HUES64 (cell line): ENCODE data around the gene RAB40C.
A peak's percentile ranks its signal among the peaks of the same experiment; 100 is the strongest.

Experiments
- H3K27ac ChIP-seq: 2 replicates; pipeline ENCODE4 v1.7.0; 2013; ENCODE audit warnings: low read depth, low read length, inconsistent platforms
- H3K27me3 ChIP-seq: 2 replicates; pipeline ENCODE4 v1.6.1; 2013; ENCODE audit warnings: mild to moderate bottlenecking, low read length; ENCODE audit not compliant: insufficient read depth
- H3K36me3 ChIP-seq: 2 replicates; pipeline ENCODE4 v1.6.1; 2013; ENCODE audit warnings: mild to moderate bottlenecking, low read length; ENCODE audit not compliant: insufficient read depth
- H3K4me1 ChIP-seq: 2 replicates; pipeline ENCODE4 v1.6.1; 2013; ENCODE audit warnings: mild to moderate bottlenecking, low read length, moderate library complexity; ENCODE audit not compliant: insufficient read depth
- H3K4me3 ChIP-seq: 2 replicates; pipeline ENCODE4 v1.5.1; 2013; ENCODE audit warnings: mild to moderate bottlenecking, low read length, moderate library complexity
- H3K9ac ChIP-seq: 2 replicates; pipeline ENCODE4 v1.6.1; 2013; ENCODE audit warnings: mild to moderate bottlenecking, low read depth, low read length
- H3K9me3 ChIP-seq: 2 replicates; pipeline ENCODE4 v1.6.1; 2013; ENCODE audit warnings: low read depth, low read length; ENCODE audit not compliant: insufficient read depth
- WGBS: fragments of 150-250, 120-280 bp; methylation state at CpG from one replicate; pipeline ENCODE4 v1.1.7; 2013; ENCODE audit warnings: missing lambda C conversion rate; 5-methylcytosine and 5-hydroxymethylcytosine counted together

The RAB40C gene

GRCh38 chr16:625117-625976 lies 35.5 kb downstream of the RAB40C start:
- Histone ChIP-seq H3K9me3 (no peaks in the 10 kb centered on the region), H3K36me3 (peaks cover 8% of the 10 kb centered on the region; the same call in 1 of the 2 replicates), H3K9ac (no peak overlapping the region), H3K27ac (no peak overlapping the region), H3K4me3 (no peak overlapping the region), H3K4me1 (peaks cover 13% of the 10 kb centered on the region), H3K27me3 (no peaks in the 10 kb centered on the region)
- WGBS, result 94% methylated on average over 37 of the region's 37 CpGs

- no peak overlapping the region for H3K9ac ChIP-seq
- H3K4me1 ChIP-seq, result peaks cover 15% of the 10 kb centered on the region
- no peak overlapping the region for H3K27ac ChIP-seq
- H3K36me3 ChIP-seq, result peaks cover 8% of the 10 kb centered on the region; the same call in 1 of the 2 replicates
- 95% methylated on average over 35 of the region's 35 CpGs for WGBS
- no peaks in the 10 kb centered on the region for H3K27me3 ChIP-seq
- H3K4me3 ChIP-seq, result no peak overlapping the region
- H3K9me3 ChIP-seq, result no peaks in the 10 kb centered on the region
Measured at GRCh38 chr16:625977-626765, 36.3 kb downstream of the RAB40C start.

GRCh38 chr16:626787-627453 lies 37.1 kb downstream of the RAB40C start:
- Histone ChIP-seq H3K27ac (no peak overlapping the region), H3K27me3 (no peaks in the 10 kb centered on the region), H3K36me3 (peaks cover 8% of the 10 kb centered on the region; the same call in 1 of the 2 replicates), H3K9ac (no peak overlapping the region), H3K4me3 (no peak overlapping the region), H3K4me1 (peaks cover 15% of the 10 kb centered on the region), H3K9me3 (no peaks in the 10 kb centered on the region)
- 88% methylated on average over 29 of the region's 29 CpGs for WGBS

- H3K4me3 ChIP-seq, result no peak overlapping the region
- H3K4me1 ChIP-seq, result peaks cover 15% of the 10 kb centered on the region
- H3K9me3 ChIP-seq, result no peaks in the 10 kb centered on the region
- no peak overlapping the region for H3K9ac ChIP-seq
- 89% methylated on average over 50 of the region's 50 CpGs for WGBS
- peaks cover 8% of the 10 kb centered on the region; the same call in 1 of the 2 replicates for H3K36me3 ChIP-seq
- no peaks in the 10 kb centered on the region for H3K27me3 ChIP-seq
- H3K27ac ChIP-seq, result no peak overlapping the region
Measured at GRCh38 chr16:627454-628239, 37.8 kb downstream of the RAB40C start.

- Histone ChIP-seq H3K27ac (no peak overlapping the region), H3K4me3 (no peak overlapping the region), H3K4me1 (peaks cover 15% of the 10 kb centered on the region), H3K36me3 (peaks cover 8% of the 10 kb centered on the region; the same call in 1 of the 2 replicates), H3K9ac (no peak overlapping the region), H3K27me3 (no peaks in the 10 kb centered on the region), H3K9me3 (no peaks in the 10 kb centered on the region)
- 92% methylated on average over 33 of the region's 33 CpGs for WGBS
Measured at GRCh38 chr16:628321-629061, 38.6 kb downstream of the RAB40C start.

GRCh38 chr16:629185-629832 lies 39.4 kb downstream of the RAB40C start:
- 71% methylated on average over 29 of the region's 29 CpGs for WGBS

GRCh38 chr16:629833-630248 lies 40.0 kb downstream of the RAB40C start:
- Histone ChIP-seq H3K9me3 (no peaks in the 10 kb centered on the region), H3K27ac (peak overlapping the region; percentile 86), H3K4me3 (peak overlapping the region; percentile 59; the same call in 1 of the 2 replicates), H3K27me3 (no peaks in the 10 kb centered on the region), H3K9ac (peak overlapping the region; percentile 63), H3K4me1 (peaks cover 15% of the 10 kb centered on the region), H3K36me3 (peaks cover 18% of the 10 kb centered on the region)
- WGBS, result 40% methylated on average over 11 of the region's 11 CpGs

More at GRCh38 chr16:629185-629832, 39.4 kb downstream of the RAB40C start:
- Histone ChIP-seq H3K9me3 (no peaks in the 10 kb centered on the region), H3K4me1 (peaks cover 15% of the 10 kb centered on the region), H3K4me3 (no peak overlapping the region), H3K36me3 (peaks cover 16% of the 10 kb centered on the region), H3K9ac (peak overlapping the region; percentile 33), H3K27me3 (no peaks in the 10 kb centered on the region), H3K27ac (peak overlapping the region; percentile 86)

- peaks cover 18% of the 10 kb centered on the region for H3K36me3 ChIP-seq
- H3K27me3 ChIP-seq, result no peaks in the 10 kb centered on the region
- peaks cover 15% of the 10 kb centered on the region for H3K4me1 ChIP-seq
- no peaks in the 10 kb centered on the region for H3K9me3 ChIP-seq
- H3K4me3 ChIP-seq, result peak overlapping the region; percentile 59; the same call in 1 of the 2 replicates
- peak overlapping the region; percentile 86 for H3K27ac ChIP-seq
- WGBS, result 32% methylated on average over 27 of the region's 29 CpGs
- H3K9ac ChIP-seq, result peak overlapping the region; percentile 63
Measured at GRCh38 chr16:630249-630814, 40.5 kb downstream of the RAB40C start.

GRCh38 chr16:630815-631405 lies 41.0 kb downstream of the RAB40C start, which contains the start of gene WFIKKN1:
Gene WFIKKN1, plus strand, starts transcription at chr16:630985. Its CDS starts 269 bp downstream, at chr16:631254.
- H3K27ac ChIP-seq, result peak within 1 kb of the TSS; percentile 86
- H3K27me3 ChIP-seq, result no peaks in the 10 kb centered on the region
- H3K4me1 ChIP-seq, result peaks cover 15% of the 10 kb centered on the region
- peaks cover 18% of the 10 kb centered on the region for H3K36me3 ChIP-seq
- H3K9ac ChIP-seq, result peak within 1 kb of the TSS; percentile 72
- peak within 1 kb of the TSS; percentile 59 for H3K4me3 ChIP-seq
- H3K9me3 ChIP-seq, result no peaks in the 10 kb centered on the region
- WGBS, result 10% methylated on average over 22 of the region's 23 CpGs
